Measurements from ENCODE around the gene OR51G1.

The OR51G1 gene

GRCh38 chr11:4924239-4924638, at the start of gene OR51G1:
TSS of gene OR51G1 (minus strand) at chr11:4924339. CDS start at chr11:4924339, 0 bp downstream.
- TF ChIP-seq OSR1 (CRISPR knock-in tag; IDR thresholded peaks at IDR 0.05): no peak
- no peak for TF ChIP-seq ZNF565 (CRISPR knock-in tag; conservative IDR thresholded peaks at IDR 0.05; ENCODE audit: low read depth)
- no peak for TF ChIP-seq BACH2 (CRISPR knock-in tag; IDR thresholded peaks at IDR 0.05; ENCODE audit: borderline replicate concordance)
- no peak for TF ChIP-seq ZFP3 (CRISPR knock-in tag; IDR thresholded peaks at IDR 0.05)
- no peak for TF ChIP-seq TOX (CRISPR knock-in tag; IDR thresholded peaks at IDR 0.05; ENCODE audit: borderline replicate concordance)
- no peak for TF ChIP-seq ISL1 (CRISPR knock-in tag; IDR thresholded peaks at IDR 0.05)
- TF ChIP-seq ZFP30 (CRISPR knock-in tag; IDR thresholded peaks at IDR 0.05): no peak
- no peak for TF ChIP-seq ZNF70 (CRISPR knock-in tag; IDR thresholded peaks at IDR 0.05)
- no peak for TF ChIP-seq PPARA (CRISPR knock-in tag; IDR thresholded peaks at IDR 0.05; ENCODE audit: borderline replicate concordance)
- TF ChIP-seq PATZ1 (CRISPR knock-in tag; IDR thresholded peaks at IDR 0.05; ENCODE audit: borderline replicate concordance): no peak
- no peak for TF ChIP-seq TCF4 (CRISPR knock-in tag; IDR thresholded peaks at IDR 0.05; ENCODE audit: borderline replicate concordance)
- no peak for TF ChIP-seq ZC3H10 (CRISPR knock-in tag; IDR thresholded peaks at IDR 0.05)
- no peak for TF ChIP-seq RARB (CRISPR knock-in tag; IDR thresholded peaks at IDR 0.05)
- no peak for TF ChIP-seq CREB5 (CRISPR knock-in tag; IDR thresholded peaks at IDR 0.05; ENCODE audit: low read depth)
- no peak for ATAC-seq

GRCh38 chr11:4962816-4963215, 38.7 kb upstream of the OR51G1 start:
- no peak for TF ChIP-seq TOX (CRISPR knock-in tag; IDR thresholded peaks at IDR 0.05; ENCODE audit: borderline replicate concordance)
- TF ChIP-seq TCF4 (CRISPR knock-in tag; IDR thresholded peaks at IDR 0.05; ENCODE audit: borderline replicate concordance): no peak
- TF ChIP-seq ZNF70 (CRISPR knock-in tag; IDR thresholded peaks at IDR 0.05): no peak
- TF ChIP-seq CSRNP3 (CRISPR knock-in tag; IDR thresholded peaks at IDR 0.05): no peak
- no peak for TF ChIP-seq TSHZ2 (CRISPR knock-in tag; IDR thresholded peaks at IDR 0.05)
- TF ChIP-seq ZNF565 (CRISPR knock-in tag; conservative IDR thresholded peaks at IDR 0.05; ENCODE audit: low read depth): no peak
- TF ChIP-seq CSDC2 (CRISPR knock-in tag; IDR thresholded peaks at IDR 0.05): no peak
- no peak for TF ChIP-seq ZFP30 (CRISPR knock-in tag; IDR thresholded peaks at IDR 0.05)
- TF ChIP-seq RARB (CRISPR knock-in tag; IDR thresholded peaks at IDR 0.05): no peak
- TF ChIP-seq POU6F1 (CRISPR knock-in tag; IDR thresholded peaks at IDR 0.05; ENCODE audit: borderline replicate concordance, low read depth): no peak
- no peak for TF ChIP-seq ZFP3 (CRISPR knock-in tag; IDR thresholded peaks at IDR 0.05)
- no peak for TF ChIP-seq PATZ1 (CRISPR knock-in tag; IDR thresholded peaks at IDR 0.05; ENCODE audit: borderline replicate concordance)
- no peak for TF ChIP-seq CREB5 (CRISPR knock-in tag; IDR thresholded peaks at IDR 0.05; ENCODE audit: low read depth)
- TF ChIP-seq ESRRG (CRISPR knock-in tag; IDR thresholded peaks at IDR 0.05): no peak
- ATAC-seq: no peak
